Activated T-cell treated with anti-CD3 and anti-CD28 coated beads for 24 hours (primary cell): ENCODE measurements around the gene CDC42SE2.

Experiments used
- DNase-seq: peaks from one replicate; pipeline ENCODE4 v3.0.0-alpha.2; 2020; ENCODE audit warnings: low read depth

Gene CDC42SE2

DNA sequence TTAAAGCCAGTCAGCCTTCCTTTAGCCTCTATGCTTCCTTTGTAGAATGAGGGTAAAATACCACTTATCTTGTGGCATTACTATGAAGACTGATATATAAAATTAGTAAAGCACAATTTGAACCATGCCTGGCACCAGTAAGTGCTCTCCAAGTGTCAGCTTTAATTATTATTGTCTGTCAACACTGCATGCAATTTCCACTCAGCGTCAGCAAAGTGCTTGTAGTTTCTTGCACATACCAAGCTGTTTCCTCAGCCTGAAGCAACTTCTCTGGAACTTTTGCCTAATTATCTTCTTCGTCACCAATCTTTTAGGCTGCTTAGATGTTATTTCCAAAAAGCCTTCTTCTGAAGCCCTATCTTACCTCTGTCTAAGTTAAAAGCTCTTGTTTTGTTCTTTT lies 177.3 kb downstream of the CDC42SE2 start:
- no peak for DNase-seq
